HG03066 (cell line): ENCODE data around the gene UCMA.
"Not testable (repeated sequence)": the region's sequence is repeated elsewhere in the genome, so short reads cannot be mapped to it uniquely, and the experiment has no call there.

Experiments
- ATAC-seq: cut with Tn5 transposase; IDR thresholded peaks from one replicate; pipeline ENCODE4 v1.9.1; 2021; ENCODE audit warnings: low read depth; ENCODE audit not compliant: unreplicated experiment

The UCMA gene

DNA sequence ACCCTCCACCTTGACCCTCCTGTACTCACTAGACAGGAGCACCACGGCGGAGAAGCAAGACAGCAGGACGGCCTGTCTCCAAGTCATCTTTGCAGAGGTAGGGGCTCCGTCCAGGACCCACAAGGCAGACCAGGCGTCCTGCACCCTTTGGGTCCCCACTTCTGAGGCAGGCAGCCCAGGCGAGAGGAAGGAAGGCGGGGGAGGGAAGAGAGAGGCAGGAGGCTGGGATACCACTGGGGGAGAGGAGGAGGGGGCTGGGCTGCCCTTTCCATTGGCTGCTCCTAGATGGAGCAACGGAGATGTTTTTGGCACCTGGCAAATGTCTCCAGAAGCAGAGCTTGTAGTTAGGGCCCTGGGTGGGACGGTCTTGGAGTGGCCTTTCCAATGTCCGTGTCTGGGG, at the start of gene UCMA:
Gene UCMA, minus strand, starts transcription at position 203 of the 400 bp plus-strand sequence. Its CDS starts 116 bp downstream, at position 87.
- no peak for ATAC-seq

GRCh38 chr10:13282348-13282747, 48.2 kb upstream of the UCMA start:
- ATAC-seq: not testable (repeated sequence)

DNA sequence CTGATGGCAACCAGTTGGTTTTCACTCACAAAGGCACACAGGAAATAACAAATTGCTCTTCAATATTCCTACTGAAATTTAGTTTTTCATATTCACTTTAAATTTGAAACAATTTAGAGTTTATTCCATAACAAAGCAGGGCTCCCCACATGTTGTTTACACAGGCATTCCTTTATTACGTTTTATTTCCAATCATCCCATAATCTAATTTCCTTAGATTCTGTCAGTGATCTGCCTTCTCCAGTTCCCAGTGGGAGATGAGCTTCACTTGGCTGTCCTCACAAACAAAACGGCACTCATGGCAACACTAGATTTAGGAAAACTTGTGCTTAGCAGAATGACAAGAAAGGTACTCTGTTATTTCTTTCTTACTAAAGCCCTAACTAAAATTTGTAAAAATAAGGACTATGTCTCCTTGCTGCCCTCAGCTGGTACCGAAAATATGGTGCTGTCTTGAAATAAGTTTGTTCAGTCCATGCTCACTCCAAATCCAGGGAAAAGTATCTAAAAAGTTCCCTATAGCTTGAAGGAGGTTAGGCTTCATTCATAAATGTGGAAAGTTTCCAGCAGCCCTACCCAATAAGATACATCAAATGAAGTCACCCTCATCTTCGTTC, 42.7 kb upstream of the UCMA start:
- ATAC-seq: no peak

DNA sequence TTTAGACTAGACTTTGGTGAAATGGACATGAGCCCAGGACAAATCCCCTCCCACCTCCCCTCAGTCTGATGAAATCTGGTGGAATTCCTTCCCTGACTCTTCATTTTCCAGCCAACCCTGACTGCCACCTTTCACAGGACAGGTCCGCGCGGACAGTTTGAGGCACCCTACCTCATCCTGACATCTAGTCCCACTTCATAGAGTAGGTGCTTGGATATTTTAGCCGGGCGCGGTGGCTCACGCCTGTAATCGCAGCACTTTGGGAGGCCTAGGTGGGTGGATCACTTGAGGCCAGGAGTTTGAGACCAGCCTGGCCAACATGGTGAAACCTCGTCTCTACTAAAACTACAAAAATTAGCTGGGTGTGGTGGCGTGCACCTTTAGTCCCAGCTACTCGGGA, 42.0 kb upstream of the UCMA start:
- ATAC-seq: not testable (repeated sequence)

- ATAC-seq: peak; percentile 31
Observed at GRCh38 chr10:13272164-13272571, 38.0 kb upstream of the UCMA start.

DNA sequence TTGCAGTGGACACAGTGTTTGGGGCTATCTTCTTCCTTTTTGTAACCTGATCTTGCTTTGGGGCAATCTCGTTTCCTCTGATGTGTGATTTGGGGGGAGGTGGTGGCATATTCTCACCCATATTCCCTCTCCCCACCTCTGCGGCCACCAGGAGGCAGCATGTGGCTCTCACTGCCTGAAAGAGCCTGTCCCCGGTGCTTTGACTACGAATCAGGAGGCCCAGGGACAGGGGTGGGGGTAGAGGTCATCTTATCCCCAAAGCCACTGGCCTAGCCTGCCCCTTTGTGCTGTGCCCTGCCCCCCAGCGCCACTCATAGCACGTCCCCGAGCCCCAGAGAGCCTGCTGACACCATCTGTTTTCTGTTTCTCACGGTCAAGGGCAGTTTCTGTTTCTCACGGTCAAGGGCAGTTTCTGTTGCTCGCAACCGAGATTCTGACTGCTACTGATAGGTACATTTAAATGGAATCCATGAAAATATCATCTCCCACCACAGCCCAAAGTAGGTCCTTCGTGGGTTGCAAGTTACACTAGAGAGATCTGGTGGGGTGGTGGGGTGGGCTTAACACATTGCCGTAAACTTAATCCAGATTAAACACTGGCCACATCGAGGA, 37.5 kb upstream of the UCMA start:
- ATAC-seq: peak; percentile 73

DNA sequence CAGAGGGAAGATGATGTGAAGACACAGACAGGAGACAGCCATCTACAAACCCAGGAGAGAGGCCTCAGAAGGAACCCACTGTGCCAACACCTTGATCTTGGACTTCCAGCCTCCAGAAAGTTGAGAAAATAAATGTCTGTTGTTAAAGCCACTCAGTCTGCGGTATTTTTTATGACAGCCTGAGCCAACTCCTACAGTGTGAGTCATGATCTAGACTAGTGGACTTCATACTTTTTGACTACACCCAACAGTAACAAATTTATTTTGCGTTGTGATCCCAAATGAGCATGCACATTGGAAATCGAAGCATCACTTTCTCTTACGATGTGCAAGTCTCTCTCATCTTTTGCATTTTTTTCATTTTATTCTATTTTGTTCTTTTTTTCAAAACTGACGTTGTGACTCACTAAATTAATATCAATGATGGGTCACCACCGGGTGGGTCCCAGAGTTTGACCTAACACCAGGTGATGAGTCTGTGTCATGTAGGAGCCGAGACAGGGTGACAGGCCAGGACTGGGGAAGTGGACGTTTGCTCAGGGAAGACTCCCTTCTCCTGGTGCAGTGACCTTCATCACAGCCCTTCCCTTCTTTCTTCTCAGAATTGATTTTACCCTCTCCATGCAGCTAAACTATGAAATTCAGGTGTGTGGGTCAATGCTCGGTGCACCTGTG, 36.8 kb upstream of the UCMA start:
- no peak for ATAC-seq

DNA sequence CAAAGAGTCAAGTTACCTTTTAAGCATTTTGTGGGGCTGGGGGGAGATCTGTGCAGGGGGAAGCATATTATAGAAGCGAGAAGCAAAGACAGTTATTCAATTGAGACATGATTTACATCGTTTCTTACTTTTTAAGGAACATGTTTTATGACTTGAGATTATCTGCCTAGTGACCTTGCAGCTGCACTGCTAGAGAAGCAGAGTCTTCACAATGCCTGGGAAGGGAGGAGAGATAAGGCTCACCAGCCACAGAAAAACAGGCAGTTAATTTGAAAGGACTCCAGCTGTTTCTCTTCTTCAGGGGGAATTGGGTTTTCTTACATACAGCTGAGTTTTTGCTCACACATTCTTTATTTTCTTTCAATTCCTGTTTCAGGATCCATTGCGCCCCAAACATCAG, 34.7 kb upstream of the UCMA start:
- ATAC-seq: no peak

DNA sequence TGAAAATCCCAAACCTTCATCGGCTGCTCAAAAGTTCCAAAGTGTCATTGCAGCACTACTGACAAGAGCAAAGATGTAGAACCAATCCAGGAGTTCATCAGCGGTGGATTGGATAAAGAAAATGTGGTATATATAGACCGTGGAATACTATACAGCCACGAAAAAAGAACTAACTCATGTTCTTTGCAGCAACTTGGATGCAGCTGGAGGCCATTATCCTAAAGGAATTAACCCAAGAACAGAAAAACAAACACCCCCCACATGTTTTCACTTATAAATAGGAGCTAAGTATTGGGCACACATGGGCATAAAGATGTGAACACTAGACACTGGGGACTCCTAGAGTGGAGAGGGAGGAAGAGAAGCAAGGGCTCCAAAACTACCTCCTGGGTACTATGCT, 34.1 kb upstream of the UCMA start:
- no peak for ATAC-seq

- no peak for ATAC-seq
Observed at GRCh38 chr10:13263591-13263990, 29.4 kb upstream of the UCMA start.

- ATAC-seq: no peak
Observed at GRCh38 chr10:13262433-13262832, 28.3 kb upstream of the UCMA start.

DNA sequence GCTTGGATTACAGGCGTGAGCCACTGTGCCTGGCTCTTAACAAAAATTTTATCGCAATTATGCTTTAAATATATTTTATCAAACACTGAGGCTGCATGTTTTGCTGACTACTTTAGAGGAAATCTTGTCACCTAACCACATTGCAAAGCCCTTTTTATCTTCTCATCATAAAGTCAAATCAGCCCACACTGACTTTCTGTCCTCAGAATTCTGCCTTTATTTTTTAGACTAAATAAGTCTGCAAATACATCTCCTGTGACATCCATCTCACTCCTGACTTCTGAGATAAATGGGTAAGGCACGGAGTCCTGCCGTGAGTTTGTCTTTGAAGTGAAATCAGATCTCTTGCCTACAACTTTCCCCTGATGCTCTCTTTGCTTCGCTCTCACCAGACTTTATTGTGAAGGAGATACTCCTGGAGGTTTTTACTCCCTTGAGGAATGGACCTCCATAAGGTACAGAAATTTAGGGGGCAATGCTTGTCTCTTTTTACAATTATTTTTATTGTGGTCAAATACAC, 23.5 kb upstream of the UCMA start:
- ATAC-seq: no peak

- ATAC-seq: no peak
Observed at GRCh38 chr10:13256627-13257026, 22.5 kb upstream of the UCMA start.

GRCh38 chr10:13253726-13254125, 19.6 kb upstream of the UCMA start:
- ATAC-seq: no peak

DNA sequence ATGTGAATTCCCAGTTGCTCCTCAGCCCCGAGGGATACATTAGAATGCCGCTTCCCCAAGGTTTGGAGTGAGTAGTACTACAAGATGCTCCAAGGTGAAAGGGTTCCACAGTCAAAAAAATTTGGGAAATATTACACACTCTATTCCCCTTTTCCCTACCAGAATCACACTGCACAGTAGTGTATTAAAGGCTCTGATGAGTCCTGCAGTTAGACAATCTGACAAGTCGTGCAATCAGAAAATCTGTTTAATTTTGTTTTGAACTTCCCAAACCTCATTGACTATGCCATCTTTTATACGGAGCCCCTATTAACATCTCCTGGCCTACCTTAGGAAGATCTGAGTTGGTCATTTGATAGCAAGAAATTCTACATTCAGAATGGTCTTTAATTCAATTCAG, 13.6 kb upstream of the UCMA start:
- no peak for ATAC-seq

DNA sequence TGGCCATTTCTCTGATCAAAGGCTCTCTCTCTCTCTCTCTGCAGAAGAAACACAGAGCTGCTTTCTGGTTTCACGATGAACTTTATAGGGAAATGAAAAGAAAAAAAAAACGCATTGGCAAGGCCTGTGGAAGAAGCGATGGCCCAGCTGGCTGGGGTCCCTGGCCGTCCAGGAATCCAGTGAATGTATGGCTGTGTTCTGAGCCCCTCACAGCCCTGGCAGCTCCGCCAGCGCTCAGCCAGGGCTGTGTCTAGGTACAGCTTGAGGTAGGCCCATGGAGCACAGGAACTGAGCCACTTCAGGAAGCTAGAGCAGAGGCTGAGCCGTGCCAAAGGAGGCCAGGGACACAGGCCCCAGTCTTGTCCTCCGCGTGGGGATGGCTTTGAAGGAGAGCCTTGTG, 13.1 kb upstream of the UCMA start:
- ATAC-seq: no peak

DNA sequence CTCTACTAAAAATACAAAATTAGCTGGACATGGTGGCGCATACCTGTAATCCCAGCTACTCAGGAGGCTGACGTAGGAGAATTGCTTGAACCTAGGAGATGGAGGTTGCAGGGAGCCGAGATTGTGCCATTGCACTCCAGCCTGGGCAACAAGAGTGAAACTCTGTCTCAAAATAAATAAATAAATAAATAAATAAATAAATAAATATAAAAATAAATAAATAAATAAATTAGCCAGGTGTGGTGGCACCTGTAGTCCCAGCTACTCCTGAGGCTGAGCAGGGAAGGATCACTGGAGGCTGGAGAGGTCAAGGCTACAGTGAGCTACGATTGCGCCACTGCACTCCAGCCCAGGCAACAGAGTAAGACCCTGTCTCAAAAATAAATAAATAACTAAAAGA, 8.1 kb upstream of the UCMA start:
- not testable (repeated sequence) for ATAC-seq

DNA sequence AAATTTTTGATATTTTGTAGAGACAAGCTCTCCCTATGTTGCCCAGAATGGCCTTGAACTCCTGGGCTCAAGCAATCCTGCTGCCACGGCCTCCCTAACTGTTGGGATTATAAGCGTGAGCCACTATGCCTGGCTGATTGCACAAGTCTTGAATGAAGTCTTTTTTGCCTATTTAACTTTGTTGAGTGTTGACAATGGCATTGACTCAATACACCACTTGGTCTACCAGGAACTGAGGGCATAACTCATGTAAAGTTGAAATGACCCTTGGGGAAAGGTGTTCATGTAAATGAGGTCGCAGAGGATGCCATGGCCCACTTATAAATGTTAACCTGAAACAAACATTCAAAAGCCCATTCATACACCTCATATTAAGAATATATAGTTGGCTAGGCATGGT, 7.4 kb upstream of the UCMA start:
- ATAC-seq: no peak

- no peak for ATAC-seq
Observed at GRCh38 chr10:13239923-13240322, 5.7 kb upstream of the UCMA start.

DNA sequence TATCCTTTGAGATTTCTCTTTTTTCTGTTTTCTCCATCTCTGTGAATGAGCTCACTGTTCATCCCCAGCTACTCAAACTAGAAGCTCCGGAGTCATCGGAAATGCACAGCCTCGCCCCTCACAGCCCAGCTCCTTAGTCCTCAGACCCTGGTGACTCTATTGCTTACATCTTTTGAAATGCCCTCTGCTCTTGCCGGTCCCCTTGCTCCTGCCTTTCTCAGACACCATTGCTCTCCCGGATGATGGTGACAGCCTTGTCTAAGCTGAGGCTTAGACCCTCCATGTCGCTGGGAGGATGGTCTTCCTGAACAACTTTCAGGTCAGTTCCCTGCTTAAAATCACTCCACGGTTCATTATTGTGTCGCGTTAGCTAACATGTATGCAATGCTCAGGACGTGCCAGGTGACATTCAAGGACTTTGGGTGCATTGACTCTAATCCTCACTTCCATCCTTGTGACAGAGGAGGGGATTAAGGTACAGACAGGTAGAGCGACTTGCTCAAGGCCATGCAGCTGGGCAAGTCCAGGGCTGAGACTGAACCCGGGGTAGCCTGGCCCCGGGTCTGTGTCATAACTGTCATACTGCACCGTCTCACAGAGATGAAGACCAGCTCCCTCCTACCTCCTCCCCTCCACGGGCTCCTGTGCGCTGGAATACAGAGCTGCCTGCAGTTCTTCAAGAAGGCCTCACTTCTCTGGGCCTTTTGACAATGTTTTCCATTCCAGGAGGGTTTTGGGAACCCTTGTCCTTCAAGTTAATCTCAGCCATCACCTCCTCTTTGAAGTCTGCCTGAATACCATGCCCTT, 4.3 kb upstream of the UCMA start:
- no peak for ATAC-seq

DNA sequence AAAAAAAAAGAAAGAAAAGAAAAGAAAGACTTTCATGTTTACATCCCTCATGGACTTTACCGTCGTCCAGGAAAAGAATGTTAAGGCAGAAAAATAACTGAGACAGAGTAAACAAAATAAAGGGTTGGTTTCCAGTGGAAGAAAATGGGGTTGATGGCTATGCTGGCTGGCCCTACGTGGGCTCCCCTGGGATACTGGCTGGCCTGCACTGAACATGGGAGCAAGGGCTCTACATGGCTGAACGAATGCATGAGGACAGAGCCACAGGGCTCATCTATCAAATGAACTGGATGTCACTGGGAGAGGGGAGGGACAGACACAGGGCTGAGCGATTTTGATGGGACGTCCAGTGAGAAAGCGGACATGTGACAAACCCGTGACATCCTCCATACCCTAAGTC, 2.5 kb upstream of the UCMA start:
- ATAC-seq: no peak
